GM12874 (cell line): ENCODE measurements around the gene C1QTNF1.
A peak's percentile ranks its signal among the peaks of the same experiment; 100 is the strongest.

ENCODE experiments used
- CTCF ChIP-seq: IDR thresholded peaks from 2 replicates; pipeline ENCODE4 v1.5.1; 2011; ENCODE audit warnings: low read depth, mild to moderate bottlenecking, control low read depth, low read length, moderate library complexity; ENCODE audit not compliant: insufficient read depth

The C1QTNF1 gene

GRCh38 chr17:79086609-79087427 is 62.8 kb downstream of the C1QTNF1 start:
- no peak for TF ChIP-seq CTCF

GRCh38 chr17:79087428-79088143 is 63.6 kb downstream of the C1QTNF1 start:
- TF ChIP-seq CTCF, result peak; percentile 89

GRCh38 chr17:79088247-79088996 is 64.5 kb downstream of the C1QTNF1 start:
- TF ChIP-seq CTCF, result no peak

GRCh38 chr17:79088997-79089328 is 65.0 kb downstream of the C1QTNF1 start:
- no peak for TF ChIP-seq CTCF

- no peak for TF ChIP-seq CTCF
Measured at GRCh38 chr17:79089720-79090442, 65.9 kb downstream of the C1QTNF1 start.

- no peak for TF ChIP-seq CTCF
Measured at GRCh38 chr17:79090443-79091225, 66.7 kb downstream of the C1QTNF1 start.
